ENCODE measurements around the gene IRF2BP1. TPM values are rescaled to one million over a fixed set of nuclear protein-coding genes. Genes with fewer than 3 reads are reported as not detected.
A peak's percentile ranks its signal among the peaks of the same experiment; 100 is the strongest.

The IRF2BP1 gene
- total and polyA plus RNA-seq, 11 donors, result 13.6 to 40.0 (median 19.2) TPM

DNA sequence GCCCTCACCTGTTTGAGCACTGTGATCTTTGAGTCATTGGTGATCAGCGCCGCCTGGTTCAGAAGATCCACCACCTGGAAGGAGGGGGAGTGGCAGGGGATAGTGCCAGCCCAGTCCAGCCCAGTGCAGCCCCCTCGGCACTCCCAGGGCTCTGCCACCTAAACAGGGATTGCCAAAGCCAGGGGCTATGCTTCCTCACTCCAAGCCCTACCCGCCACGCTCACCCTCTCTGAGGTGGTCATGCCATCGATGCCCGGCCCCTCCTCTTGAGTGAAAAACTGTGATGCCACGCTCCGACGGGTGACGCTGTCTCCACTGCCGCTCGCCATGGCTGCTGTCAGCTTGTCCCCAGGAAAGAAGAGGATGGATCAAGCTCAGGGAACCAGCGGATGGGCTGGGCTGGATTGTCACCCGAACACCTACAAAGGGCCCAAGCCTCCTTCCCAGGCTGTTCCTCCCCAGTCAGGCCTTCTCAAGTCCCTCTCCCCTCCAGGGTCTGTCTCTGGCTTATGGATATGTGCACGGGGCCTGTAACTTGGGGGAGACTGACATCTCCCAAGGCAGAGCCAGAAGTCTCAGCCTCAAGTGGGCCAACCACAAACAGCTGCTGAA, 31.7 kb downstream of the IRF2BP1 start:
- no peak for TF ChIP-seq POLR2A (IDR thresholded peaks at IDR 0.05)
- TF ChIP-seq, protein P1, sequence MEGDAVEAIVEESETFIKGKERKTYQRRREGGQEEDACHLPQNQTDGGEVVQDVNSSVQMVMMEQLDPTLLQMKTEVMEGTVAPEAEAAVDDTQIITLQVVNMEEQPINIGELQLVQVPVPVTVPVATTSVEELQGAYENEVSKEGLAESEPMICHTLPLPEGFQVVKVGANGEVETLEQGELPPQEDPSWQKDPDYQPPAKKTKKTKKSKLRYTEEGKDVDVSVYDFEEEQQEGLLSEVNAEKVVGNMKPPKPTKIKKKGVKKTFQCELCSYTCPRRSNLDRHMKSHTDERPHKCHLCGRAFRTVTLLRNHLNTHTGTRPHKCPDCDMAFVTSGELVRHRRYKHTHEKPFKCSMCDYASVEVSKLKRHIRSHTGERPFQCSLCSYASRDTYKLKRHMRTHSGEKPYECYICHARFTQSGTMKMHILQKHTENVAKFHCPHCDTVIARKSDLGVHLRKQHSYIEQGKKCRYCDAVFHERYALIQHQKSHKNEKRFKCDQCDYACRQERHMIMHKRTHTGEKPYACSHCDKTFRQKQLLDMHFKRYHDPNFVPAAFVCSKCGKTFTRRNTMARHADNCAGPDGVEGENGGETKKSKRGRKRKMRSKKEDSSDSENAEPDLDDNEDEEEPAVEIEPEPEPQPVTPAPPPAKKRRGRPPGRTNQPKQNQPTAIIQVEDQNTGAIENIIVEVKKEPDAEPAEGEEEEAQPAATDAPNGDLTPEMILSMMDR (IDR thresholded peaks at IDR 0.05), result no peak
- H3K27ac ChIP-seq, result no peak overlapping the region
- no peaks in the 10 kb centered on the region for H3K4me1 ChIP-seq
- DNase-seq, result no peak
- H3K4me3 ChIP-seq, result no peak overlapping the region
- no peaks in the 10 kb centered on the region for H3K9me3 ChIP-seq
- peak in 1 of 4 donors; percentile 16 for ATAC-seq
- peaks cover 0 to 93% (median 70%) of the 10 kb centered on the region in 9 donors for H3K36me3 ChIP-seq
- intact Hi-C loops (cut with DNase I), result no loop called here
- H3K27me3 ChIP-seq, result no peaks in the 10 kb centered on the region
- 90 to 95% (median 94%) methylated on average over 15 to 16 of the region's 16 CpGs for WGBS, 4 donors

DNA sequence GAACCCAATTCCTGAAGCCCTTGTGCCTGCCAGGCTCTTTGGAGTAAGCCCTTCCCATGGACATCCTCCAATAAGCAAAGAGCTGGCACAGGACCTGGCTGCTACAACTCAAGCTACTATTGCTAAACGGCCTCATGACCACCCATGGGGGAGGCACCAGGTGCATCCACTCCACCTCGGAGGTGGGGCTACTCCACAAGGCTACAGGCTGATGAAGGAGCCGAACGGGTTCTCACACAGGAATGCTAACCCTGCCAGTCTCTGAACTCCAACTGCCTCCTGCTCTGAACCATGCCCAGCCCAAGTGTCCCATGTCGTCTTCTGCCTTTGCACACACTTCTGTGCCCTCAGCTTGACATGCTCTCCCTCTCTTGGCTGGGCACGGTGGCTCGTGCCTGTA, 33.0 kb downstream of the IRF2BP1 start:
- H3K27ac ChIP-seq, result no peak overlapping the region
- H3K4me3 ChIP-seq, result no peak overlapping the region
- ATAC-seq (peak in 1 of 4 donors; percentile 20), DNase-seq (no peak)
- no peaks in the 10 kb centered on the region for H3K4me1 ChIP-seq
- WGBS, 4 donors, result 82 to 87% (median 85%) methylated on average over 7 of the region's 7 CpGs
- no peak for TF ChIP-seq POLR2A (IDR thresholded peaks at IDR 0.05)
- TF ChIP-seq, protein P1 (IDR thresholded peaks at IDR 0.05), result no peak
- peaks cover 4 to 93% (median 75%) of the 10 kb centered on the region in 9 donors for H3K36me3 ChIP-seq
- intact Hi-C loops (cut with DNase I), result no loop called here
- no peaks in the 10 kb centered on the region for H3K9me3 ChIP-seq
- no peaks in the 10 kb centered on the region for H3K27me3 ChIP-seq

DNA sequence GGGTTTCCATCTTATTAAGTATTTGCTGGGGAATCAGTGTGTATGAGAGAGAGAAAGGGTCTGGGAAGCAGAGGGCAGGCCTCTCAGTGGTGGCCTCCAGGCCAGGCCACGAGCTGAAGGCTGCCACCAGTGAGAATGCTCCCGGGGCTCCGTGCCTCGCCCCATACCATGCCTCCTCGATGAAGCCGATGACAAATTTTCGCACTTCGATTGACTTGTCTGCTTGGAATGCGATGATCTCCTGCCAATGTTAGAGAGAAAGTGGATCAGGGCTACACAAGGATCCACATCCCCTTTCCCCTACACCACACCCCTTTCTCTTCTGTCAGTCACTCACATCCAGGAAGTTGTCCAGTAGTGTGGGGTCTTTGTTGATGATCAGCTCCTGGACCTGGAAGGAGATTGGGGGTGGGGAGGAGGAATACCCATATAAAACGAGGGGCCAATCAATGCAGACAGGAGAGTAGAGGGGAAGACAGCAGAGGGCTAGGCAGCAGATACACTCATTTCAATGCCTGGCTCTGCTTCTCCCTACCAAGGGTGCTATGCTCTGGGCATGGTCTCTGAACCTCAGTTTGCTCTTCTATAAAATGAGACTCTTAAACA, 33.7 kb downstream of the IRF2BP1 start:
- DNase-seq, result no peak
- intact Hi-C loops (cut with DNase I), result no loop called here
- TF ChIP-seq, protein P1 (IDR thresholded peaks at IDR 0.05), result no peak
- TF ChIP-seq POLR2A (IDR thresholded peaks at IDR 0.05), result no peak
- no peak for ATAC-seq
- no peak overlapping the region for H3K4me3 ChIP-seq
- H3K9me3 ChIP-seq, result no peaks in the 10 kb centered on the region
- WGBS, 4 donors, result 89 to 95% (median 92%) methylated on average over 10 of the region's 10 CpGs
- peaks cover 5 to 98% (median 82%) of the 10 kb centered on the region in 9 donors for H3K36me3 ChIP-seq
- H3K27ac ChIP-seq, result no peak overlapping the region
- no peaks in the 10 kb centered on the region for H3K27me3 ChIP-seq
- no peaks in the 10 kb centered on the region for H3K4me1 ChIP-seq

DNA sequence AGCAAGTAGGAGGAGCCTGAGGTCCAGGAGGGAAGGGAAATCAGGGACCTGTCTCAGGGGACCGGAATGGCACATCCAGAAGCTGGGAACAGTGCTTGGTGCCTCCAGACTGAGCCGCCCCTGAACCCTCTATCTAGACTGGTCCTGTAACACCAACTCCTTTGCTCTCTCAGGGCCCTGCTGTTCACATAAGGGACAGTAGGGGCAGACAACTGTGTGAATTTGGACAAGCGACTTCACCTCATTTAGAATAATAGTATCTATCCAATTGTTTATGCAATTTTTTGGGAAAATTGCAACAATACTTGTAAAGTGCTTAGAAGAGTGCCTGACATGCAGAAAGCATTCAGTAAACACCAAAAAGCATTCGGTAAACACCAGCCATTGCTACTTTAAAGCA, 37.0 kb downstream of the IRF2BP1 start:
- WGBS, 4 donors, result 91 to 94% (median 92%) methylated on average over 4 of the region's 4 CpGs
- Histone ChIP-seq H3K36me3 (peaks cover 5 to 100% (median 99%) of the 10 kb centered on the region in 9 donors), H3K4me1 (no peaks in the 10 kb centered on the region), H3K27me3 (no peaks in the 10 kb centered on the region), H3K27ac (no peak overlapping the region), H3K9me3 (no peaks in the 10 kb centered on the region), H3K4me3 (no peak overlapping the region)
- intact Hi-C loops (cut with DNase I), result no loop called here
- no peak for ATAC-seq
- TF ChIP-seq, protein P1 (IDR thresholded peaks at IDR 0.05), result peak in 1 of 12 donors; percentile 8
- no peak for TF ChIP-seq POLR2A (IDR thresholded peaks at IDR 0.05)
- peak in 1 of 5 donors; percentile 16 for DNase-seq
